PC-9 (cell line): ENCODE measurements around the gene MED13L.

Experiments
- CTCF ChIP-seq: fragments of 200-600 bp; sonication (generic); conservative IDR thresholded peaks from 2 replicates; pipeline ENCODE4 v1.6.1; 2017; ENCODE audit warnings: mixed run types, antibody characterized with exemption, mild to moderate bottlenecking, moderate library complexity
- EZH2 ChIP-seq: fragments of 200-600 bp; sonication (generic); IDR thresholded peaks from 2 replicates; pipeline ENCODE4 v1.8.0; 2017; ENCODE audit warnings: antibody characterized with exemption, low read depth

- TF ChIP-seq EZH2: no peak
- TF ChIP-seq CTCF: no peak
Measured at GRCh38 chr12:116131176-116131575, 146.3 kb downstream of the MED13L start.
